ENCODE measurements around the gene CEP72.
"Not testable (repeated sequence)": the region's sequence is repeated elsewhere in the genome, so short reads cannot be mapped to it uniquely, and the experiment has no call there.

The CEP72 gene

DNA sequence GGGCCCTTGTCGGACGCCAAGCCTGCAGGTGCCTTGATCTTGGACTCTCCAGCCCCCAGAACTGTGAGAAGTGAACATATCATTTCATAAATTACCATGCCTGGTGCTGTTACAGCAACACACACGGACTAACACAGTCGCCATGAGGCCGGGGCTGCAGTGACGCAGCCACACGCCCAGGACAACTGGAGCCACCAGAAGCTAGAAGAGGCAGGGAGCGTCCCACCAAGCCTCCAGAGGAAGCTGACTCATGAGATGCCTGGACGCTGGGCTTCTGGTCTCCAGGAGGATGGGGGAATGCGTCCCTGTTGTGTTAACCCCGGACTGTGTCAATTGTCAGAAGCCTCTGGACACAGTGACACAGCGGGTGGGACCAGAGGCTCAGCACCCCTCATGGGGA is 74.8 kb downstream of the CEP72 start:
- not testable (repeated sequence) for DNase-seq

DNA sequence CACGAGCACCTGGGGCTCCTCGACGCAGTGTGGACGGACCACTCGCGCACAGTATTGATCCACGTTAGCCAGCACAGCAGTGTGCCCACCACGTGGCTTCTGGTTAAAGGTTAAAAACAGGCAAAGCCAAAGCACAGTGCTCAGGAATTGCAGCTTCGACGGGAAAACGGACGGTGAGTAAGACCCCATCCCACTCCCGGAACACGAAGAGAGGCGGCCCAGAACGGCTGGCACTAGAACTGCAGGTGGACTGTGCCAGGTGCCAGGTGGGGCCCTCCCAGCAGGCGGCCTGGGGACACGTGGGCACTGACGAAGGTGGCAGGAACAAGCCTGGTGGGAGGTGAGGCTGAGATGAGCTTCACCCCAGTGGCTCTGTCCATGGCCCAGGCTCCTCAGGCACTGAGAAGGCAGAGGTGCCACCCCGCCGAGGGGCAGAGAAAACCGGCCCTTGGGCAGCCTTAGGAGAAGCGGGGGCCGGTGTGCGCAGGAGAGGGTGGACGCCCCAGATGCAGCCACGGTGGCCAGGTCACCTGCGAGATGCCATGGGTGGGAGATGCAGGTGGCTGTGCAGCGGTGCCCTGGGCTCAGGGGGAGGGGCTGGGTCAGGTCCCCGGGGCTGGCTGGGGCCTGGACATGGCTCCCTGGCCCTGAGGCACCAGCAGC is 76.3 kb downstream of the CEP72 start:
- not testable (repeated sequence) for DNase-seq

DNA sequence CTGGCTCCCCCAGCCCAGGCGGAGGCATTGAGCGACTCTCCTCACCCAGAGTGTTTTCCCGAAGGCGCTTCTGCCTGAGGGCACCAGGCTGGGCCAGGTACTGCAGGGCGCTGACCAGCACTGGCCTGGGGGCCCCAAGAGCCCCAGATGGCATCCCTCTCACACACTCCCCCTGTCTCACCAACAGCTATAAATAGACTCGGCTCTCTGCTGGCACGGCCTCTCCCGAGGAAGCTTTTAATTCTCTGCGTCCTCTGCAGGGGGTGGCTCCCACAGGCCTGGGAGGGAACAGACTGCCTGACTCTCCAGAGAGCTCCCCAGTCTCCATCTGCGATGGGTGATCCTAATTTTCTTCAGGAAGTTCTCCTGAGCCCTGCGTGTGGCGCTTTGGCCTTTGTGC is 78.2 kb downstream of the CEP72 start:
- not testable (repeated sequence) for DNase-seq

DNA sequence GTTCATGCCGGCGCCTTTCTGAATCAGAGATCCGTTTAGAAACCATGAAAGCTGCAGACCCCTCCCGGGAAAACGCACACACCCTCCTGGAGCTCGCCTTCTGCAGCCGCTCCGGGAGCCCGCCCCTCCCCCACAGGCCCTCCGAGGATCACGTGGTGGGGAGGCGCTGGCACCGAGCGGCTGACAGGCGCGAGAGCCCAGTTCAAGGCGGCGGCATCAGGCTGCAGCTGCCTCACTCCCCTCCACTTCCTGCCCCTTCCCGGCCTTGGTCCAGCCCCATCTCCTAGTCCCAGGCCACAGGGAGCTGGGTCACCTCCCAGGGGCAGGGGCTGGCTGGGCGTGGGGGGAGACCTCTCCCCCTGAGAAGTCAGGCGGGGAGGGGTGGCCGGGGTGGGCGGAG is 78.9 kb downstream of the CEP72 start:
- DNase-seq, result not testable (repeated sequence)

DNA sequence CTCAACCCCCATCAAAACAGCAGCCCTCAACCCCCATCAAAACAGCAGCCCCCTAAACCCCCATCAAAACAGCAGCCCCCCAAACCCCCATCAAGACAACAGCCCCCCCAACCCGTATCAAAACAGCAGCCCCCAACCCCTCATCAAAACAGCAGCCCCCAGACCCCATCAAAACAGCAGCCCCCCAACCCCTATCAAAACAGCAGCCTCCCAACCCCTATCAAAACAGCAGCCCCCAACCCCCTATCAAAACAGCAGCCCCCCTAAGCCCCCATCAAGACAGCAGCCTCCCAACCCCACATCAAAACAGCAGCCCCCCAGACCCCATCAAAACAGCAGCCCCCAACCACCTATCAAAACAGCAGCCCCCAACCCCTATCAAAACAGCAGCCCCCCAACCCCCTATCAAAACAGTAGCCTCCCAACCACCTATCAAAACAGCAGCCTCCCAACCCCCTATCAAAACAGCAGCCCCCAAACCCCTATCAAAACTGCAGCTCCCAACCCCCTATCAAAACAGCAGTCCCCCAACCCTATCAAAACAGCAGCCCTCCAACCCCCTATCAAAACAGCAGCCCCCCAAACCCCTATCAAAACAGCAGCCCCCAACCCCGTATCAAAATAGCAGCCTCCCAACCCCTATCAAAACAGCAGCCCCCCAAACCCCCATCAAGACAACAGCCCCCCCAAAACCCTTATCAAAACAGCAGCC is 79.8 kb downstream of the CEP72 start:
- no peak for DNase-seq

DNA sequence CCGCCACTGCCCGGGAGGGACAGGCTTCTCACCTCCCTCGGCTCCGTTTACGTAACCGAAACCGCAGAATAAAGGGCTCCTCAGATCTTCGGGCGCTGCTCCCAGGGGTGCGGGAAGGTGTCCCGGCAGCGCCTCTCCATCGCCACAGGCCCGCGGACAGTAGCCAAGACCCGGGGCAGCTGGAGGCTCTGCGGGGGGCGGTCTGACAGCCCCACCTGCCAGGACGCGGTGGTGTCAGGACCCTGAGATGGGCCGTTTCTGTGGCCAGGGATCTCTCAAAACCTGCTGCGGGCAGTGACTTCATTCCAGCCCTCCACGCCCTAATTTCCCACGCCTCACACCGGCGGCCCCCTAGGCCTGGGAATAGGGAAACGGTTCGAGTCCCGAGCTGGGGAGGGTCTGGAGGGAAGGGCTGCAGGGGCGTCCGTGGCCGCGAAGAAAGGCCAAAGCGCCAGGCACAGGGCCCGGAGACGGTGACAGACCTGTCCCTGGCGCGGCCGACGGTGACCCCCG is 80.4 kb downstream of the CEP72 start:
- DNase-seq, result not testable (repeated sequence)

- not testable (repeated sequence) for DNase-seq
These were observed 81.3 kb downstream of the CEP72 start, which contains the start of gene TPPP for GRCh38 chr5:693271-694041. Gene TPPP, minus strand, starts transcription at chr5:693352. Its CDS starts 15,292 bp downstream, at chr5:678060.

DNA sequence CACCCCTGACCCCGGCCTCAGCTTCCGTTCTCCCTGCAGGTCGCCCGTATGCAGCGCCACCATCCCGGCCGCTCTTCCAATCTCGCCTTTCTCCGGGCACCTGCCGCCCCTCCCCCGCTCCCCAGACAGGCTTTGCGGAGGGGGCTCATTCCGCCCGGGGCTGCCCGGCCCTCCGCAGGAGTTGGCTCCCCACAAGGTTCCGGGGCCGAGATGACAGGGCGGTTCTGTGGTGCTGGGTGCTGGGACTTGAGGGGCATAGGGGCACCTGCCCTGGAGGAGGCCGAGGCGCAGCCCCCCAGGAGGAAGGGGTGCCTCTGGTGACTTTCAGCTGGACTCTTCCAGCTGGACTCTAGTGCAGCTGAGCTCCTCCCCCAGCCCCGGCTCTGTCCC is 81.9 kb downstream of the CEP72 start:
- not testable (repeated sequence) for DNase-seq

- not testable (repeated sequence) for DNase-seq
These were observed 83.3 kb downstream of the CEP72 start for GRCh38 chr5:695475-695874.

- not testable (repeated sequence) for DNase-seq
These were observed 84.1 kb downstream of the CEP72 start for GRCh38 chr5:696191-696590.

DNA sequence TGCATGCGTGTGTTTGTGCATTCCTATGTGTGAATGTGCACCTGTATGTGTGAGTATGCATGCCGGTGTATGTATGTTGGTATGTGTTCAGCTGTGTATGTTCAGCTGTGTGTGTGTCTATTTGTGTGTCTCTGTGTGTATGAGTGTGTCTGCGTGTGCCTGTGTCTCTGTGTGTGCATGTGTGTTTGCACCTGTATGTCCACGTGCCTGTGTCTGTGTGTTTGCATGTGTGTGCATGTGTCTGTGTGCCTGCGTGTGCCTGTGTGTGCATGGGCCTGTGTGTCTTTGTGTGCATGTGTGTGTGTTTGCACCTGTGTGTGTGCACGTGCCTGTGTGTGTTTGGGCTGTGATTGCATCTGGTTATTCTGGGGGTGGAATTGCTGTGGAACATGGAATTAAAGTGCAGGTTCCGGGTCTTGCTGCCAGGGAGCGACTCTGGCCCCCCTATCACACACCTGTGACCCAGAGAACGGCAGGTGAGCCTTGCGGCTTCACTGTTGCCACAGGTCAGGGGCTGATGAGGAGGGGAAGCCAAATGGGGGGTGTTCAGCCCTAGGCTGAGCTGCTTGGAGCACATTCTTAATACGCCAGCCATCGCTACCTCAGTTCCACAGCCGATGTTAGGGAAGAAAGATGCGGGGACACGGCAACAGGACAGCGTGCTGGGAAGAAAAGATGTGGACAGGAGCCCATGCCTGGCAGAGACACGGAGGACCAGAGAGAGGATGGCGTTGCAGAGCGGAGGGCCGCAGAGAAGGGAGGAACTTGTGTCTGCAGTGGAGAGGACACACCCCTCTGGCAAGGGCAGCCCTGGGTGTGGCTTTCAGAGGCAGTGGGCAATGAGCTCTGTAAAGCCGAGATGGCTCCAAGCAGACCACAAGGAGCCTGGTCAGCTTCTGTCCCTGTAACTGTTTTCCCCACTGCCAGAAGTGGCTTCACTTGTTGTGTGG is 84.9 kb downstream of the CEP72 start:
- DNase-seq, result not testable (repeated sequence)

All from AML-193 (cell line).